Measurements from ENCODE around the gene TBC1D2B.

- TF ChIP-seq POLR2AphosphoS5 (IDR thresholded peaks at IDR 0.05) (no peak), POLR2A (IDR thresholded peaks at IDR 0.05; ENCODE audit: low read depth) (no peak), CTCF (IDR thresholded peaks at IDR 0.05) (no peak), EP300 (IDR thresholded peaks at IDR 0.05) (no peak)
These were observed 34.3 kb upstream of the TBC1D2B start for GRCh38 chr15:78111788-78112187.

Measured in esophagus muscularis mucosa (tissue), 4 donors.